Omental fat pad (tissue), 4 donors: Measurements from ENCODE around the gene ZNF503. TPM values are rescaled to one million over a fixed set of nuclear protein-coding genes. Genes with fewer than 3 reads are reported as not detected.

Experiments used
- ATAC-seq: fragments of 150-250 bp; one replicate; pipeline ENCODE4 v1.9.1; 2016; ENCODE audit warnings: mild to moderate bottlenecking, moderate library complexity; ENCODE audit not compliant: low FRiP score
- DNase-seq: peaks from one replicate; pipeline ENCODE4 v3.0.0-alpha.2; 2019; ENCODE audit warnings: low spot score
- CTCF ChIP-seq, 3 donors: fragments of 450-650 bp; IDR thresholded peaks; one replicate each; pipeline ENCODE4 v1.5.1; 2016 to 2017; ENCODE audit warnings: antibody characterized with exemption in 3 of 3, mild to moderate bottlenecking in 3 of 3, moderate library complexity in 2 of 3
- total RNA-seq, 4 donors: library from RNA; depleted of rRNA; stranded (reverse); fragments of >200 nt; gene quantifications; one replicate each; pipeline ENCODE4 v1.1.0, GENCODE V29; 2016

The ZNF503 gene
- total RNA-seq, 4 donors from 2014 or later: 8.0 to 19.8 (median 11.2) TPM

GRCh38 chr10:75414527-75414926 is 13.0 kb upstream of the ZNF503 start:
- no peak for TF ChIP-seq CTCF (IDR thresholded peaks at IDR 0.05)
- DNase-seq (no peak), ATAC-seq (no peak)

- TF ChIP-seq CTCF (IDR thresholded peaks at IDR 0.05): no peak
- DNase-seq (no peak), ATAC-seq (no peak)
Observed at GRCh38 chr10:75410132-75411005, 8.8 kb upstream of the ZNF503 start.

GRCh38 chr10:75408911-75409885 is 7.6 kb upstream of the ZNF503 start:
- DNase-seq: no peak
- ATAC-seq: peak; percentile 76
- TF ChIP-seq CTCF (IDR thresholded peaks at IDR 0.05): no peak

- no peak for DNase-seq
- TF ChIP-seq CTCF (IDR thresholded peaks at IDR 0.05): no peak
- no peak for ATAC-seq
Observed at GRCh38 chr10:75408509-75408875, 6.9 kb upstream of the ZNF503 start.

- DNase-seq (no peak), ATAC-seq (peak; percentile 6)
- TF ChIP-seq CTCF (IDR thresholded peaks at IDR 0.05): no peak
Observed at GRCh38 chr10:75407713-75408508, 6.3 kb upstream of the ZNF503 start.

GRCh38 chr10:75407224-75407712 is 5.7 kb upstream of the ZNF503 start:
- no peak for TF ChIP-seq CTCF (IDR thresholded peaks at IDR 0.05)
- no peak for ATAC-seq
- DNase-seq: no peak
